ELR (cell line): ENCODE measurements around the gene GNA15.
"Not testable (repeated sequence)": the region's sequence is repeated elsewhere in the genome, so short reads cannot be mapped to it uniquely, and the experiment has no call there.

Experiments used
- DNase-seq: peaks from one replicate; pipeline ENCODE4 v3.0.0-alpha.2; 2015; ENCODE audit warnings: low read depth

The GNA15 gene, protein sequence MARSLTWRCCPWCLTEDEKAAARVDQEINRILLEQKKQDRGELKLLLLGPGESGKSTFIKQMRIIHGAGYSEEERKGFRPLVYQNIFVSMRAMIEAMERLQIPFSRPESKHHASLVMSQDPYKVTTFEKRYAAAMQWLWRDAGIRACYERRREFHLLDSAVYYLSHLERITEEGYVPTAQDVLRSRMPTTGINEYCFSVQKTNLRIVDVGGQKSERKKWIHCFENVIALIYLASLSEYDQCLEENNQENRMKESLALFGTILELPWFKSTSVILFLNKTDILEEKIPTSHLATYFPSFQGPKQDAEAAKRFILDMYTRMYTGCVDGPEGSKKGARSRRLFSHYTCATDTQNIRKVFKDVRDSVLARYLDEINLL

DNA sequence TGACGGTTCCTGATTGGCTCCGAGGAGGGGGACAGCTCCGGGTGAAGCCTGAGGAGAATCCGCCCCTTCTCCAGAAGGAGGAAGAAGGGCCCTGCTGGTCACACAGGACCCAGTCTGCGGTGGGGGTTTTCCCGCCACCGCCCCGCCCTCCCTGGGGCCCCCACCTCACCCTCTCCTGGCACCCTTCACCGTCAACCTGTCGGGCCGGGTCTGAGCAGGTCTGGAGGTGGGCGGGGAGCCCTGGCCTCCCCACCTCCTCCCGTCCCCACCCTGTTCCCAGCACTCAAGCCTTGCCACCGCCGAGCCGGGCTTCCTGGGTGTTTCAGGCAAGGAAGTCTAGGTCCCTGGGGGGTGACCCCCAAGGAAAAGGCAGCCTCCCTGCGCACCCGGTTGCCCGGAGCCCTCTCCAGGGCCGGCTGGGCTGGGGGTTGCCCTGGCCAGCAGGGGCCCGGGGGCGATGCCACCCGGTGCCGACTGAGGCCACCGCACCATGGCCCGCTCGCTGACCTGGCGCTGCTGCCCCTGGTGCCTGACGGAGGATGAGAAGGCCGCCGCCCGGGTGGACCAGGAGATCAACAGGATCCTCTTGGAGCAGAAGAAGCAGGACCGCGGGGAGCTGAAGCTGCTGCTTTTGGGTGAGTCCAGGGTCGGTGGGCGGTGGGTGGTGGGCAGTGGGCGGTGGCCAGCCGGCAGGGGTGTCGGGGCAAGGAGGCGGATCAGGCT lies at the start of gene GNA15:
Gene GNA15 (plus strand): TSS at position 73 of the 723 bp plus-strand sequence. CDS start 418 bp downstream, at position 491.
- DNase-seq = no peak

DNA sequence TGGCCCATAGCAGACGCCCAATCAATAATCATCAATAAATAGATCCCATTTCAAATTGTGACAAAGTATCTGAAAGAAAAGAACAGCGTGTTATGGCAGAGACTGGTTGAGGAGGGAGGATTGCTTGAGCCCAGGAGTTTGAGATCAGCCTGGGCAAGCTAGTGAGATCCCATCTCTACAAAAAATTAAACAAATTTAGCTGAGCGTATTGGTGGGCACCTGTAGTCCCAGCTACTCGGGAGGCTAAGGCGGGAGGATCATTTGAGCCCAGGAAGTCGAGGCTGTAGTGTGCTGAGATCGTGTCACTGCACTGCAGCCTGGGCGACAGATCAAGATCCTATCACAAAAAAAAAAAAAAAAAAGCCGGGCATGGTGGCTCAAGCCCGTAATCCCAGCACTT lies 48.1 kb upstream of the GNA15 start:
- no peak for DNase-seq

DNA sequence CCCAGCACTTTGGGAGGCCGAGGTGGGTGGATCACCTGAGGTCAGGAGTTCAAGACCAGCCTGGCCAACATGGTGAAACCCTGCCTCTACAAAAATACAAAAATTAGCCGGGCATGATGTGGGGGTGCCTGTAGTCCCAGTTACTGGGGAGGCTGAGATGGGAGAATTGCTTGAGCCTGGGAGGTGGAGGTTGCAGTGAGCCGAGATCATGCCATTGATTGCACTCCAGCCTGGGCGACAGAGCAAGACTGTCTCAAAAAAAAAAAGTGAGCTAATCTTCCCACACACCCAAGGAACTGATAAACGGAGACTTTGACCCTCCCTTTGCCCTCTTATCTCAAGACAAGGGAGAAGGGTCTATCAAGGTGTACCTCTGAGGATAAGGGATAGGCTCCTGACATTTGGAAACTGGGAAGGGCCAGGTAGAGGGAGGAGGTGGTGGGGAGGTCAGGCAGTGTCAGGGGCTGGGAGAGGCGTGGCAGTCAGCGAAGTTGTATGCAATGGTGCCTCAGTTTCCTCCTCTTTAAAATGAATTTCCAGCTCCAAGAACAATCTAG lies 46.5 kb upstream of the GNA15 start:
- DNase-seq = not testable (repeated sequence)

DNA sequence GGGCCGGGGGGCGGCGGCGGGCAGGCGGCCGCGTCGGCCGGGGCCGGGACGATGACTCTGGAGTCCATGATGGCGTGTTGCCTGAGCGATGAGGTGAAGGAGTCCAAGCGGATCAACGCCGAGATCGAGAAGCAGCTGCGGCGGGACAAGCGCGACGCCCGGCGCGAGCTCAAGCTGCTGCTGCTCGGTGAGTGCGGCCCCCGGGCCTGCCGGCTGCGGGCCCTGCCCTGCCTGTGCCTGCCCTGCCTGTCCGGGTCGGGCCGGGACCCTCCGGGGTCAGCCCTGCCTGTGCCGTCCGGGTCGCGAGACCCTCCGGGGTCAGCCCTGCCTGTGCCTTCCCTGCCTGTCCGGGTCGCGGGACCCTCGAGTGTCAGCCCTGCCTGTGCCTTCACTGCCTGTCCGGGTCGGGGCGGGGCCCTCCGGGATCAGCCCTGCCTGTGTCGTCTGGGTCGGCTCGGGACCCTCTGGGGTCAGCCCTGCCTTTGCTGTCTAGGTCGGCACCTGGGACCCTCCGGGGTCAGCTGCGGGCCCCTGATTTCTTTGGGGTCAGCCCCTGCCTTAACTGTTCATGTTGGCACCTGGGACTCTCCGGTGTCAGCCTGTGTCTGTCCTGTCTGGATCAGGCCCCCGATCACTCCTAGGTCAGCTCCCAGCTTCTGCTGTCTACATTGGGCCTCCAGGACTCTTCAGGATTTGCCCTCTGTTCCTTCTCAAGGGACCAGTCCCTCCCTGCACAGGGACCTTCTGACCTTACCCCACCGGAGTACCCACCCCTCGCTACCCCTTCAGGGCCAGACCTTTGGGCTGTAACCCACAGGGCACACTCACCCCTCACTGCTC lies 41.0 kb upstream of the GNA15 start:
- peak; percentile 46 for DNase-seq

DNA sequence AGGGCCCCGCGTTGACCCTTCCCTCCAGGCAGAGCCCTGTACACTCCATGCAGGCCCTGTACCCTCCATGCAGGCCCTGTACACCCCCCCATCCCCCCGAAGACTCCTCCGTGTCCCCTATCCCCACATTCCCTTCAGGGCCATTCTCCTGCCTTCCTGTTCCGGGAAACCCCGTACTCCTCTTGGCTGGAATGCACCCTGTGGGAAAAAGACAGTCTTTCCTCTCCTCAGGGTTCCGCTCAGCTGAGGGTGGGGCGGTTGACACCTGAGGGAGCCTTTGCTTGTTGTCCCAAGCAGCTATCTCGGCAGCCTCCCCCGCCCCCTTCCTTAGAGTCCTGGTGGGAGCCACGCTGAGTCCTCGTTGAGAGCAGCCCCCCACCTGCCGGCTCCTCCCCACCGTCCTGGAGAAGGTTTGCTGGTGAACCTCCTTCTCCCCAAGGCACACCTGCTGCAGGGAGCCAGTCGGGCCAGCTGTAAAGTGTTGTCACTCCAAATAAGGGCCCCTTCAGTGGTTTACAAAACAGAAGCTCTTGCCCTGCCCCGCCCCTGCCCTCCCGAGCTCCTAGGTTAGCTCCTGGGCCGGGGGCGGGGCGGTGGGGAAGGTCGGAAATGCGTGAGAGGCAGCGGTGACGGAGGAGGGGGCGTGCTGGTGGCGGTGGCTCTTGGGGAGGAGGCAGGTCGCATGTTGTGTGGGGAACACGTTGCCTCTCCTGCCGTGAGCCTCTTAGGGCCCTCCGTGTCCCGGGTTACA lies 40.2 kb upstream of the GNA15 start:
- DNase-seq = peak; percentile 50

DNA sequence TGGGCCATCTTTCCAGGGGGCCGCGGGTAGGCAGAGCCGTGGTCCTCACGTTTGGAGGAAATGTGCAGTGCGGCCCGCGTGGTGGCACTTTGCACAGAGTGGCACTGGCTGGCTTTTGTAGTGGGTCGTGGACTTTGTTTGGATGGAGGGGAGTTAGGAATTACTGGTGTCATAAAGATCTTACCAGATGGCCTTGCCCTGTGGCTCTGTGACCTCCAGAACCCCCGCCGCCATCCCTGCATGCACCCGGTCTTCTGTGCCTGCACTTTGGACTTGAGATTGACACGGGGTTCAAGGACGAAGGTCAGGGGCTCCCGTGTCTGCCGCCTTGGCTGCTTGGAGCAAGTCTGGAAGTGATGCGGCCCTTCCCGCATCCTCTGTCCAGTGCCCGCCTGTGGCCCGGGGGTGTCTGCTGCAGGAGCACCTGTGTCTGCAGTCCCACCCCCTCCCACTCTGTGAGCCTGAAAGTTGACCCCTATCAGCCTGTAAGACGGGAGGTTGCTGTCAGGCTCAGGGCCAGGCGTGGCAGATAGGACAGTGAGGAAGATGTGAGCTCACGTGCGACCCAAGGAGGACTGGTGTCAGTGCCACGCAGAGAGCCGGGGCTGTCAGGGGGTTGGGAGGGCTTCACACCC lies 39.4 kb upstream of the GNA15 start:
- no peak for DNase-seq

DNA sequence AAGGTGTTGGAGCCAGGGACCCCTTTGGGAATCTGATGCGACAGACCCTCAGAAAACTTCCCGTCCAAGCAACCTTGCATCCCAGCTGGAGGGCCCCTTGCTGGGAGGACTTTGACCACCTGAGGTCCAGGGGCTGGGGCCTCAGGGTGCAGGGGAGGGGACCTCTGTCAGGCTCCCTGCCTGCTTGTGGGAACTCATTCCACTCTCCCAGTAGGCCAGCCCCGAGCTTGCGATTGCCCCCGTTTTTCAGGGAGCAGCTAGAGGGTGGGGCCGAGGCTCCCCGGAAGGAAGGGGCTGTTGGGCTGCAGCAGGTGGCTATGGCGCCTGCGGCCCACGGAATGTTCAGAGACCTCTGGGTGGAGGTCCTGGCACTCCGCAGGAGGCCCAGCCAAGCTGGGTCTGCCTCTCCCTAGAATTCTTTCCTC lies 38.9 kb upstream of the GNA15 start:
- DNase-seq = no peak

DNA sequence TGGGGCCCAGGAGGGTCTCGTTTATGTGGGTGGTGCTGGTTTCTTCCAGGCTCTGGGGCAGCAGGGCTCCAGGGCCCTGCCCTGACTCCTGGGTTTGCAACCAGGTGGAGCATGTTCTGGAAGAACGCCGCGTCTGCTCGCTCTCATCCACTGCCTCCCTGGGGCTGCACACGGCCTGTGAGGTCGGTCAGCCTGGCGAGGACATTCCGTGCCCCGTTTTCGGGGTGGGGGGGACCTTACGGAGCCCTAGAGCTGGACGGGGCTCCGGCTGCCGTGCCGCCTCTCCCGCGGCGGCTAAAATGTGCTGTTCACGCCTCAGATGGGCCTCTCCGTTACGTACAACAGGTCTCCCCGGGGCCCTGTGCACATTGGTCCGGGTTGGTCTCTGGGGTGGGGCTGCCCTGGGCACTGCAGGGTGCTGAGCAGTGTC lies 38.4 kb upstream of the GNA15 start:
- no peak for DNase-seq

DNA sequence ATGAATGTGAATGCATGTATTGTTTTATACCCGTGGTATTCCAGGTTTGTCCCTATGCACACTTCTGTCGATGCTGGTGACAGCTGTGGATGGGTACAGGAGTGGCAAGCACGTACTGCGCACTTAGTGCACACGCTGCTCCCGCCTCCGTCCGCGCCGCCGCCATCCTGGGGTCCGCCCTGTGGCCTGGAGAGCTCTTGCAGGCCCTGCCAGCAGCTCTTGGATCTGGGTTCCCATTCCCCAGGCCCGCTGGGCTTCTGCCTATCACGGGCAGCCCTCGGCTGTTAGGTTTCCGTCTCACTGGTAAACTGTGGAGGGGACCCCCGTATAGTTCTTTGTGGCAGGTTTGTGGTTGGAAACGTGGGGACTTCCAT lies 37.7 kb upstream of the GNA15 start:
- no peak for DNase-seq

DNA sequence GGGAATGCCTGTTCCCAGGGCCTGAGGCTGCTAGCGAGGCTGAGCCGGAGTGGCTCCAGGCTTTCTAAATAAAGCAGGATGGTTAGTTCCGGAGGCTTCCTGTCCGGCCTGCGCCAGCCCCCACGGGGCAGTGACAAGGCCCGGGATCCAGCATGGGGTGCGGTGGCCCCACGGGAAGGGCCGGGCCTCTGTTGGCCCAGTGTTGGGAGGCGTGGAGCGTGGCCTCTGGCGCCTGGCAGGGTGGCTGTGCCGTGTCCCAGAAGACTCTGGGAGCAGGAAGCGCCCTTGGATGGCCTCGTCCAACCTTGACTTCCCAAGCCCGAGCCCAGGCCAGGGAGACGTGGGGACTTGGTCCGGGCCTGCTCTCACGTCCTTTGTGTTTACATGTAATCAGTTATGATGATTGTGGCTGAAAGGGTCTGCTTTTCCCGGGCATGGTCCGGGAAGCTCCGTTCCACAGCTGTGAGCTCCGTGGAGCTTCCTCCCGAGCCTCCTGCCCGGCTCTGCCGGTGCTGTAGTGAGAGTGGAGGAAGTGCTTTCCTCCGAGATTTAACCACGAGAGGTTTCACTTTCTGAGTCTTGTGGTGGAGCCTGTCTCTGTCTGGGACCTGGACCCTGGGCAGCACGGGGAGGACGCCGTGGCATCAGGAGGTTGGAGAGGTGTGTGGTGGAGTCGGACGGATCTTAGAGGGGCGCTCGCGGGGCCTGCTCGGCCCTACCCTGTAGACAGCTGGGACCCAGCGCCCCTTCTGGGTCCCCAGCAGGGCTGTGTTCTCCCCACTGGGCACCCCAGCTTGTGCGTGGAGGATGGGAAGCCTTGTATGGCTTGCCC lies 37.1 kb upstream of the GNA15 start:
- no peak for DNase-seq

DNA sequence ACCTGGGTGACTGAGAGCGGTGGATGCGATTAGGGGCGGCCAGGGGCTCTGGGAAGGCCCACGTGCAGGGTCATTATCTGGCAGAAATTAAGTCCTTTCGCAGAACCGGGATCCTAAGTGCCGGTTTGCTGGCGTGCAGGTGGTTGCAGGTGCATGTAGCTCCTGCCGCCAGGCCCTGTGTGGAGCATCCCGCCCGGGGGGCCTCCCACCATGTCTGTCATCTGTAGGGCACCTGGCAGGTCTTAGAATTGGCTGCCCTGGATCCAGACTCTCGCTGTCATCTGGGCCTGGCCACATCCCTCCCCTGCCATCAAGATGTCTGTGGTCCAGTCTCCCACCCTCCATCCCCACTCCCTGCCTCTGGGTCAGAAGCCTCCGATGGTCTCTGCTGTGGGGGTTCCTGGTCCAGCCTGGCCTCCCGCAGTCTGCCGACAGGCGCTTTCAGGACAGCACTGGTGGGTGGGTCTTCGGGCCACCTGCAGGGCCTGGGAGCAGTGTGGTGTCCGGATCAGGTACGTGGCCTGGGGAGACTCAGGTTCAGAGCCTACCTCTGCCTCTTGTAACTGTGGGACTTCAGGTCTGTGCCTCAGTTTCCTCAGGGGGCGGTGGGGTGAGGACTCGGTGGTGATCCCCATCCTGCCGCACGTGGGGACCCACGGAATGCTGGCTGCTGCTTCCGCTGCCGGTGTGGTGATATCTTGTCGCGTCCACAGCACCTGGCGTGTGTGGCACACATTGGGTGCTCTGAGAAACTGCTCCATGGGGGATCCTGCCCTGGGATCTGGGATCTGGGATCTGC lies 36.3 kb upstream of the GNA15 start:
- no peak for DNase-seq

DNA sequence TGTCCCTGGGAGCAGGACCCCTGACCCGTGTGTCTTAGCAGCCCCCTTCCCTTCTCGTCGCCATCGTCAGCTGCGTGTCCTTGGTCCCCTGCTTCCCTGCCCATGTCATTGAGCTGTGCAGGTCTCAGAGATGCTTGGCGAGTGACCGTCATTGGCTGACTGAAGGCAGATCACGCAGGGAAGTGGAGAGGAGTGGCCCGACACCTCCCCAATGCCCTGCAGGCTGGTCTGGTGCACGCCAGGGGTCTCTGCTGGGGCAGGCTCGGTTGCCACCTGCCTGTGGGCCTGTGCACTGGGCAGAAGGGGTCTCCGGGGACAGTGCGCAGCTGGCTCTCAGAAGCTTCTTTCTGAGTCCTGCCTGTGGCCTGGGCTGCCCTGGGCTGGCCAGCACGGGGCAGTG lies 35.5 kb upstream of the GNA15 start:
- no peak for DNase-seq

DNA sequence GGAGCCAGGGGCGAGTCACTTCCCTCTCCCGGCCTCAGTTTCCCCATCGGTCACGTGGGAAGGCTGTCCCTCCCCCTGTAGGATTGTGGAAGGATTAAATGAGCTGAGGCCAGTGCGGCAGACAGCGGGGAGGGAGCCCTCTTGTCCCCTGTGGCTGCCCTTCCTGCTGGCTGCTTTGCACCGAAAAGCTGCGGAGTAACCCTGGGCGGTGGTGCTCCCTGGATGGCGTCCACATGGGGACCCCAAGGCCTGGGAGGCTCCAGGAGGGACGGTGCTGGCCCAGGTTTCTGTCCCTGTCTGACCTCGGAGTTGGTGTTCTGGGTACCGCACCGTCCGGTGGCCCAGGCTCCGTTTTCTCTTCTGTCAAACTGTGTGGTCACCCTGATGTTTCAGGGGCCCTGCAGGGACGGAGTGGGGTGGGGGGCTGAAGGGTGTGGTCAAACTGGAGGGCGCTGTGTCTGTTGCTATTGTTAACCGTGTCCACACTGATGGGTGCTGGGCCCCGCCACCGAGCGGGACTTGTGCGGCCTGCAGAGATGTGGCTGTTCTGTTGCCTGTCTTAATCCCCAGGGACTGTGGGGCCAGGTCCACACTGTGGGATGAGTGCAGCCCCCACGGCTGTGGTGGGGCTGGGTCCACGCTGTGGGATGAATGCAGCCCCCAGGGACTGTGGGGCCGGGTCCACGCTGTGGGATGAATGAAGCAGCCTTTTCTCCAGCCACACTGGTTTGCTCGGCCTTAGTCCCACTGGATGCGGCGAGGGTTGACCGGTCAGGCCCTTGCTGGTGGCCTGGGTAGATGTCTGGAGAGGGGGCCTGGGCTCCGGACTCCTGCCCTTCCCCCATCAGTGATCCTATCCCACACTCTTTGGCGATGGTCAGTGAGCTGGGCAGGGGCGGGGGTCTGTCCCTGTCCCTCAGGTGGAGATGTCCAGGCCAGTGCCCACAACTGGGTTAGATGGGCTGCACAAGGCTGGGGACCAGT lies 34.8 kb upstream of the GNA15 start:
- DNase-seq = no peak

DNA sequence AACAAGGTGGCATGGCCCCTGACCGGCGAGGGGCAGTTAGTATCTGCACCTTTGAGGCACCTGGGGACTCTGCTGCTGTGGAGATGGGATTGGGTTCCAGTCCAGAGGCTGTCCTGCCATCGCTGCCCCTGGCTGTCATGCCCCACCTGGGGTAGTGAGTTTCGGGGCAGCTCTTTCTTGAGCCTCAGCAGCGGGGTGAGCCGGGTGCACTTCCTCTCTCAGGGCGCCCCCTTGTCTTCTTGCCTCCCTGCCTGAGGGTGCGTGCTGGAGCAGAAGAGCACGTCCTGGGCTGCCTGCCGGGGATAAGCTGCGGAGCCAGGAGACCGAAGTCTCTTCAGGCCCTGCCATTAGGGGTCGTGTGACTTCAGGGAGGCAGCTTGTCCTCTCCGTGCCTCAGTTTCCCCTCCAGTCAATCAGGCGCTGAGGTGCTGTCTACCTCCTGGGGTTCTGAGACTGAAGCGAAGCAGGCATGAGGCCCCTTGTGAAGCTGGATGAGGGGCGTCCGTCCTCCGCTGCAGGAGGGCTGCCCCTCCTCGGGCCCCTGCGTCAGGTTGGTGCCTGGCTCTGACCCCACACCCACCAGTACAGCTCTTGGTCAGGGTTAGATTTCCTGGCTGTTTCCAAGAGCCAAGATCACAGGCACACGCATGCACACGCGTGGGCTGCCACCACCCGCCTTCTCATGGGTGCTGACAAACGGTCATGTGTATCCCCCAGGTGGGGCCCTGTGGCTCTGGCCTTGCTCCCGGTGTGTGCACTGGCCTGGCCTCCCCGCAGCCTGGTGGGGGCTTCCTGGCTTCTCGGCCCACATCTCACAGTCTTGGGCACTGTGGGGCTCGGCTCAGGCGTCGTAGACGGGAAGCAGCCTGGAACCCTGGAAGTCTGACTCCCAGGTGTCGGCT lies 33.3 kb upstream of the GNA15 start:
- no peak for DNase-seq

DNA sequence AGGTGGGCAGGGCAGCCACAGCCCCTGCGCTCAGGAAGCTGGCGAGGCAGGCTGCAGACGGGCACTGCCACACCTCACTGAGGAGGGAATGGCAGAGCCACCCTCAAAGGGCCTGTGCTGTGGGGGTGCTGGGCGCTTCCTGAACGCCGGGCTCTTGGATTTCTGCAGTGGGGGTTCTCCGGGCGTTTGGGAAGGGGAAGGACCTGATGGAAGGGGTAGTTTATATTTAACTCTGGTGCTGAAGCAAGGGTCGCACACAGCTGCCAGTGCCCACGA lies 31.2 kb upstream of the GNA15 start:
- DNase-seq = no peak

DNA sequence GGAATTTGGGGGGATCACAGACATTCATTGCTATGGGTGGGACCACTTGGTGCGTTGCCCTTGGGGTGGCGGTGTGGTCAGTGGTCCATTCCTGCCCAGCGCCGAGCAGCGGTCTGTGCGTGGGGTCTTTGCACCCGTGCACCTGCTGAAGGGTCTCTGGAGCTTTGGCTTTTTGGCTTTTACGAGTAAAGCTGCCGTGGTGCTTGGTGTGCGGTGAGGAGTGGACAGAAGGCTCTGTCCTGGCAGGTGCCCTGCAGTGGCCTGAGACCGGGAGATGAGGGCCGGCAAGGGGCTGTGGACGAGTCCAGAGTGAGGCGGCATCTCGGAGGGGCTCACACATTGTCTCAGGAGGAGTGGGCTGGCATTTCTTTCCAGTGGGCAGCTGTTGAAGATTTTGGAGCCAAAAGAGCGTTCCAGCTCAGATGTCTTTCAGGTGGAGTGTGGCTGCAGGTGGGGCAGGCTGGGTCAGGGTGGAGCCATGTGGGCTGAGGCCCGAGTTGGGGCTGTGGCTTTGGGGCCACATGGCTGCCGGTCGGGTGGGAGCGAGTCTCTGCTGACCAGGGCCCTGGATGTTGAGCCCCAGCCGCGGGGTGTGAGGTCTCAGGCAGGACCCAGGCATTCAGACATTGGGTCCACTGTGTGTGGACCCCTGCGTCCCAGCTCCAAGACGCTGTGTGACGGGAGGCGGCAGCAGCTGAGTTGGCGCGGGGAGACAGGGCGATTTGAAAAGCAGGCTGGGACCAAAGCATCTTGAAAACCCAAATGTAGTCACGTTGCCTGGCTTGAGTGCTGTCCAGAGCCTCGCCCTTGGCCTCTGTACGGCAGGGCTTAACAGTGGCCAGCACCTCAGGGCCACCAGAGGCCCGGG lies 30.0 kb upstream of the GNA15 start:
- no peak for DNase-seq
